Mesendoderm (in vitro differentiated cells): ENCODE data around the gene THRSP.
"Not testable (repeated sequence)": the region's sequence is repeated elsewhere in the genome, so short reads cannot be mapped to it uniquely, and the experiment has no call there.

Source experiments
- DNase-seq: peaks from one replicate; pipeline ENCODE4 v3.0.0; 2013
- H2AK5ac ChIP-seq: 2 replicates; pipeline ENCODE4 v1.6.1; 2013; ENCODE audit warnings: low read length, inconsistent platforms
- H2BK120ac ChIP-seq: 2 replicates; pipeline ENCODE4 v1.6.1; 2013; ENCODE audit warnings: low read depth, mild to moderate bottlenecking, low read length, moderate library complexity, mixed read lengths
- H2BK15ac ChIP-seq: replicated peaks from 2 replicates; pipeline ENCODE4 v1.6.1; 2013; ENCODE audit warnings: low read depth, mild to moderate bottlenecking, moderate library complexity
- H2BK5ac ChIP-seq: 2 replicates; pipeline ENCODE4 v1.6.1; 2013; ENCODE audit warnings: low read length, inconsistent platforms
- H3K18ac ChIP-seq: 2 replicates; pipeline ENCODE4 v1.6.1; 2013; ENCODE audit warnings: mild to moderate bottlenecking, low read length, mixed read lengths
- H3K23ac ChIP-seq: one replicate; pipeline ENCODE4 v1.6.1; 2013; ENCODE audit warnings: low read length
- H3K27ac ChIP-seq: 2 replicates; pipeline ENCODE4 v1.5.1; 2013; ENCODE audit warnings: low read depth, mild to moderate bottlenecking, inconsistent platforms, low read length, moderate library complexity
- H3K27me3 ChIP-seq: 2 replicates; pipeline ENCODE4 v1.6.1; 2013; ENCODE audit warnings: low read length, control low read depth, mild to moderate bottlenecking, inconsistent platforms; ENCODE audit not compliant: insufficient read depth, poor library complexity
- H3K36me3 ChIP-seq: 2 replicates; pipeline ENCODE4 v1.6.1; 2013; ENCODE audit warnings: low read length, inconsistent platforms; ENCODE audit not compliant: control insufficient read depth, insufficient read depth
- H3K4ac ChIP-seq: one replicate; pipeline ENCODE4 v1.6.1; 2013; ENCODE audit warnings: low read depth, mild to moderate bottlenecking, low read length, moderate library complexity
- H3K4me1 ChIP-seq: 2 replicates; pipeline ENCODE4 v1.6.1; 2013; ENCODE audit warnings: low read depth, low read length, inconsistent platforms; ENCODE audit not compliant: control insufficient read depth
- H3K4me2 ChIP-seq: 2 replicates; pipeline ENCODE4 v1.6.1; 2013; ENCODE audit warnings: low read length
- H3K4me3 ChIP-seq: 2 replicates; pipeline ENCODE4 v1.5.1; 2013; ENCODE audit warnings: mild to moderate bottlenecking, low read length
- H3K56ac ChIP-seq: one replicate; pipeline ENCODE4 v1.6.1; 2013; ENCODE audit warnings: low read length
- H3K79me1 ChIP-seq: 2 replicates; pipeline ENCODE4 v1.6.1; 2013; ENCODE audit warnings: low read length, inconsistent platforms
- H3K79me2 ChIP-seq: 2 replicates; pipeline ENCODE4 v1.6.1; 2013; ENCODE audit warnings: mild to moderate bottlenecking, low read length; ENCODE audit not compliant: control insufficient read depth, insufficient read depth
- H3K9ac ChIP-seq: 2 replicates; pipeline ENCODE4 v1.6.1; 2013; ENCODE audit warnings: low read length, inconsistent platforms
- H4K5ac ChIP-seq: one replicate; pipeline ENCODE4 v1.6.1; 2013; ENCODE audit warnings: low read length
- H4K8ac ChIP-seq: one replicate; pipeline ENCODE4 v1.6.1; 2013; ENCODE audit warnings: low read depth, mild to moderate bottlenecking, control low read depth, low read length, moderate library complexity
- WGBS: extraction: QIAGEN DNeasy Blood & Tissue Kit; methylation state at CpG from one replicate; pipeline ENCODE4 v1.1.7; 2013; ENCODE audit warnings: low lambda C conversion rate, missing lambda C conversion rate; ENCODE audit not compliant: insufficient coverage; ENCODE audit errors: extremely low coverage; 5-methylcytosine and 5-hydroxymethylcytosine counted together

THRSP gene

DNA sequence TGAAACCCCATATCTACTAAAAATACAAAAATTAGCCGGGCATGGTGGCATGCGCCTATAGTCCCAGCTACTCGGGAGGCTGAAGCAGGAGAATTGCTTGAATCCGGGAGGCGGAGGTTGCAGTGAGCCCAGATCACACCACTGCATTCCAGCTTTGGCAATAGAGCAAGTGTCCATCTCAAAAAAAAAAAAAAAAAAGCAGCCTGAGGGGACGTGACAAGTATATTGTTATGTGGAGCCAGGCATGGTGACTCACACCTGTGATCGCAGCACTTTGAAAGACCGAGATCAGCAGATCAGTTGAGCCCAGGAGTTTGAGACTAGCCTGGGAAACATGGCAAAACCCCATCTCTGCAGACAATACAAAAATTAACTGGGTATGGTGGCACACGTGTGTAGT lies 35.2 kb upstream of the THRSP start:
- H3K23ac ChIP-seq, H2BK15ac ChIP-seq, H2BK5ac ChIP-seq, H3K56ac ChIP-seq, H2AK5ac ChIP-seq, H3K4ac ChIP-seq, H3K27ac ChIP-seq, H3K36me3 ChIP-seq, H3K4me3 ChIP-seq, H3K18ac ChIP-seq, H3K9ac ChIP-seq, H3K27me3 ChIP-seq, H4K8ac ChIP-seq, H4K5ac ChIP-seq, H3K79me2 ChIP-seq, H3K4me1 ChIP-seq, H3K4me2 ChIP-seq, H2BK120ac ChIP-seq, H3K79me1 ChIP-seq: not testable (repeated sequence)
- no CpG with 5 or more reads among the region's 9 CpGs for whole genome bisulfite sequencing
- peak; percentile 54 for DNase-seq

DNA sequence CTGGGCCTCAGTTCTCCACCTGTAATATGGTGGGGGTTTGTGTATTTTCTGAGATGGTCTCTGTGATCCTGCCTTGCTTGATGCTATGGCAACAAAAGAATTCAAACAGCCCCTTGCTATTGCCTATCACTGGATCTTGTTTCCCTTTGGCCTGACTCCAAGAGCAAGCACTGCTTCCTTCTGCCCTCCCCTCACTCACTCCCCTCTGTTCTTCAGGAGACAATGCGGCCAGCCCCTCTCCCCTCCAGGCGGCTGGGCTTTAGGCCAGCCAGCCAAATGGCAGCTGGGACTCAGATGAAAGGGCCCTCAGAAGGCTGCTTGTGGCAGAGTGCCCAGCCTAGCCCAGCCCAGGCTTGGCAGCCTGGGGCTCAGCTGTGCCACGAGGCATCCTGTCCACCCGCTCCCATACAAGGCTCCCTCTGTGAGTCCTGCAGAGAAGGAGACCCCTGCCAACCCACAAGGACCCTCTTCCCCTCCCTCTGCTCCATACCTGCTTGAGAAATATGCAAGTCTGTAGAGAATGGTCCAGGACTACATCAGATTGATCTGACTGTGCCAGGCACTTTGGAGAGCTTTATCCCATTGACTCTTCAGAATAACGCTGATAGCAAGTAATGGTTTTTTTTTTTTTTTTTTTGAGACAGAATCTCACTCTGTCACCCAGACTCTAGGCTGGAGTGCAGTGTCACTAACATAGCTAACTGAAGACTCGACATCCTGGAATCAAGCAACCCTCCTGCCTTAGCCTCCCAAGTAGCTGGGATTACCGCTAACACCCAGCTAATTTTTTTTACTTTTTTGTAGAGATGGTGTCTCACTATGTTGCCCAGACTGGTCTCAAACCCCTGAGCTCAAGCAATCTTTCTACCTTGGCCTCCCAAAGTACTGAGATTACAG lies 33.0 kb upstream of the THRSP start:
- H2BK120ac ChIP-seq = no peak overlapping the region
- H2BK5ac ChIP-seq = no peak overlapping the region
- no peak overlapping the region for H3K23ac ChIP-seq
- no peak overlapping the region for H3K27ac ChIP-seq
- no peaks in the 10 kb centered on the region for H3K27me3 ChIP-seq
- no peaks in the 10 kb centered on the region for H3K4me1 ChIP-seq
- H3K4me2 ChIP-seq = no peak overlapping the region
- H2BK15ac ChIP-seq = no peak overlapping the region
- H4K8ac ChIP-seq = no peak overlapping the region
- H4K5ac ChIP-seq = no peak overlapping the region
- no peak overlapping the region for H3K9ac ChIP-seq
- H3K56ac ChIP-seq = no peak overlapping the region
- H3K18ac ChIP-seq = no peak overlapping the region
- no peak overlapping the region for H3K4me3 ChIP-seq
- no peak overlapping the region for H2AK5ac ChIP-seq
- H3K4ac ChIP-seq = no peak overlapping the region
- no peaks in the 10 kb centered on the region for H3K36me3 ChIP-seq
- no peaks in the 10 kb centered on the region for H3K79me2 ChIP-seq
- no peaks in the 10 kb centered on the region for H3K79me1 ChIP-seq
- DNase-seq = peak; percentile 66
- no CpG with 5 or more reads among the region's 7 CpGs for WGBS

DNA sequence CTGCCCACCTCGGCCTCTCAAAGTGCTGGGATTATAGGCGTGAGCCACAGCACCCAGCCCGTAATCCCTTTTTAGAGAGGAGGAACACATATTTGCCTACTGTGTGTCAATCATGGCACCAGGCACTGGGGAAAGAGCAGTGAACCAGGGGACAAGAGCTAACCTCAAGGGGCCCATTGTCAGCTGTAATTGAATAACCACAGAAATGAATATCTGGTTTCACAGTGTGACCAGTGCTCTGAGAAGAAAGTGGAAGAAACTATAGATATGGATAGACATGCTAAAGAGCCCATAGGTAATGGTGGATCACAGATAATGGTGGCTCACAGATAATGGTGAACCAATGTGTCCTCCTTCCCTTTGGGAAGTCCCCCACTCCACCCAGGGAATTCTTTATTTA lies 32.0 kb upstream of the THRSP start:
- Histone ChIP-seq H3K4me3 (no peak overlapping the region), H2BK15ac (no peak overlapping the region), H2BK120ac (no peak overlapping the region), H4K5ac (no peak overlapping the region), H3K23ac (no peak overlapping the region), H3K27ac (no peak overlapping the region), H3K36me3 (no peaks in the 10 kb centered on the region), H3K79me2 (no peaks in the 10 kb centered on the region), H2AK5ac (no peak overlapping the region), H3K4me1 (no peaks in the 10 kb centered on the region), H4K8ac (no peak overlapping the region), H3K4ac (no peak overlapping the region), H2BK5ac (no peak overlapping the region), H3K27me3 (no peaks in the 10 kb centered on the region), H3K56ac (no peak overlapping the region), H3K9ac (no peak overlapping the region), H3K79me1 (no peaks in the 10 kb centered on the region), H3K18ac (no peak overlapping the region), H3K4me2 (no peak overlapping the region)
- DNase-seq = no peak
- WGBS = no CpG with 5 or more reads among the region's 3 CpGs

DNA sequence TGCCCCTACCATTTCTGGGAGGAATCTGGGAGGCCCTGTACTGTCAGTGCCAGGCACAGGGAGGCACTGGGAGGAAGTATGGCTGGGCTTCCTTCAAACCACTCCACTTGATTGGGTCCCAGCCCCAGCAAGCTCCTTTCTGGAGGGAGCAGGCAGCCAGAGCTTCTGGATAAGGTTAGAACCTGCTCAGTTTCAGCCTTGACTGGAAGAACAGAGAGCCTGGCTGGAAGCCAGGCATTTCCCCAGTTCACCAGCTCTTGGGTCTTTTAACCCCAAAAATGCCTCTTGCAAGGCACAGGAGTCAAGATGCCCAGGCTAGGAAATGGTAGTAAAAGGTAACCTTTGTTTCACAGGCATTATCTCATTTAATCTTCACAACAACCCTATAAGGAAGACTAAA lies 31.6 kb upstream of the THRSP start:
- no peak for DNase-seq
- Histone ChIP-seq H3K23ac (no peak overlapping the region), H4K5ac (no peak overlapping the region), H3K79me2 (no peaks in the 10 kb centered on the region), H2AK5ac (no peak overlapping the region), H3K27ac (no peak overlapping the region), H3K4me1 (no peaks in the 10 kb centered on the region), H3K4me2 (no peak overlapping the region), H3K79me1 (no peaks in the 10 kb centered on the region), H3K56ac (no peak overlapping the region), H3K36me3 (no peaks in the 10 kb centered on the region), H3K9ac (no peak overlapping the region), H4K8ac (no peak overlapping the region), H2BK120ac (no peak overlapping the region), H3K27me3 (no peaks in the 10 kb centered on the region), H3K18ac (no peak overlapping the region), H3K4me3 (no peak overlapping the region), H3K4ac (no peak overlapping the region), H2BK5ac (no peak overlapping the region), H2BK15ac (no peak overlapping the region)

DNA sequence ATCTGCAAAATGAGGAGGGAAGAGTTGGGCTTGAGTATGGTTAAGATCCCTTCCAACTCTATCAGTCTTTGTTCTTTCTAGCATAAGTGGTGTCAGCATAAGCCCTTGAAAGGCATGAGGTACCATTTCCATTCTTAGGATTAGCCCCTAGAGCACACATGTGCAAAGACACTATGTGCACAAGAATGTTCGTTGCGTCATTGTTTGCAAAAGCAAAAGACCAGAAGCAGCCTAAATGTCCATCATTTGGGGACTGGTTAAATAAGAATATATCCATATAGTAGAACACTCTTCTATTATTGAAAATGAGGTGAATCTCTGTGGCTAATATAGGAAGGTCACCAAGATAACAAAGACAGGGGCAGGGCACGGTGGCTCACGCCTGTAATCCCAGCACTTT lies 30.6 kb upstream of the THRSP start:
- H3K18ac ChIP-seq = no peak overlapping the region
- no peak overlapping the region for H3K4me3 ChIP-seq
- no peak overlapping the region for H2BK15ac ChIP-seq
- H3K23ac ChIP-seq = no peak overlapping the region
- no peak overlapping the region for H3K56ac ChIP-seq
- H2AK5ac ChIP-seq = no peak overlapping the region
- WGBS = no CpG with 5 or more reads among the region's 4 CpGs
- no peak for DNase-seq
- no peaks in the 10 kb centered on the region for H3K4me1 ChIP-seq
- H2BK5ac ChIP-seq = no peak overlapping the region
- H3K27me3 ChIP-seq = no peaks in the 10 kb centered on the region
- H3K36me3 ChIP-seq = no peaks in the 10 kb centered on the region
- H3K9ac ChIP-seq = no peak overlapping the region
- no peaks in the 10 kb centered on the region for H3K79me1 ChIP-seq
- H3K27ac ChIP-seq = no peak overlapping the region
- no peak overlapping the region for H4K5ac ChIP-seq
- no peak overlapping the region for H2BK120ac ChIP-seq
- no peak overlapping the region for H4K8ac ChIP-seq
- H3K4me2 ChIP-seq = no peak overlapping the region
- H3K79me2 ChIP-seq = no peaks in the 10 kb centered on the region
- H3K4ac ChIP-seq = no peak overlapping the region

DNA sequence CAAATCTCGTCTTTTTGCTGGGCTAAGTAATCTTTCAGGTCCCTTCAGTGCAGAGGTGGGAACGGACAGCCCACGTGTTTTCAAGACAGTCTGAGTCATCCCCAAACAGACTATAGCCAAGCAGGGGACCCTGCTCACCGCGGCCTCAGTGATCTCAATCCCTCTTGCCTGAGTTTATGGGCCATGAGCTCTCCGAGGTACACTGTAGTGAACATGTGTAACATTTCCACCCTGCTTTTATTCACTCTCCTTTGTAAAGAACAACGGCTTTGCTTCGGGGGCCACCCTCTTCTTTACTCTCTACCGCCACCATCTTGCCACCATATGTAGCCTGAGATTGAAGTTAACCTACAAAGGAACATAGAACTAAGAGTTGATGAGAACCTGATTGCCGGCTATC lies 29.0 kb upstream of the THRSP start:
- no peak overlapping the region for H4K5ac ChIP-seq
- no peak overlapping the region for H3K23ac ChIP-seq
- no peak overlapping the region for H3K4me2 ChIP-seq
- no peaks in the 10 kb centered on the region for H3K79me2 ChIP-seq
- no peak overlapping the region for H3K56ac ChIP-seq
- H3K27me3 ChIP-seq = no peaks in the 10 kb centered on the region
- no peak overlapping the region for H3K9ac ChIP-seq
- no peak overlapping the region for H2BK5ac ChIP-seq
- no peak for DNase-seq
- no peak overlapping the region for H2BK120ac ChIP-seq
- no CpG with 5 or more reads among the region's 10 CpGs for WGBS
- H3K4ac ChIP-seq = no peak overlapping the region
- no peaks in the 10 kb centered on the region for H3K36me3 ChIP-seq
- no peak overlapping the region for H4K8ac ChIP-seq
- H2BK15ac ChIP-seq = no peak overlapping the region
- no peak overlapping the region for H3K27ac ChIP-seq
- no peak overlapping the region for H3K18ac ChIP-seq
- no peak overlapping the region for H2AK5ac ChIP-seq
- no peak overlapping the region for H3K4me3 ChIP-seq
- H3K4me1 ChIP-seq = no peaks in the 10 kb centered on the region
- no peaks in the 10 kb centered on the region for H3K79me1 ChIP-seq
